Measurements from ENCODE around the gene FYN.

The FYN gene

DNA sequence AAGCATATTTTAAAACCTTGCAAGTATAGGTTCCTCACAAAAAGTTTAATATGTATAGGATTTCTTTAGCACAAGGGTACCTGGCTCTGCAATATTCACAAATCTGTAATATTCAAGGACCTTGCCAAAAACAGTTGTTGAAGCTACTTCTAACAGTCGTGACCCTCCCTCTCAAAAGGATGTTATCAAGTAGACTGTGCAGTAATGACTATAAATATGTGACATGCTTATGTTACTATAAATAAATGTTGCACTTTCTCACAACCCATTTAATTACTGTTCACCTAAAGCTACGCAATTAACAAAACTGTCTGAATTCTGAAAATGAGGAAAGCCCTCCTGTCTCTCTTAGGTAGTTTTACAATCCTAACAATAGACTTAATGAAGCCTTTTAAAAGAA is 41.8 kb downstream of the FYN start:
- no peak for DNase-seq (ENCODE audit: low spot score)

DNA sequence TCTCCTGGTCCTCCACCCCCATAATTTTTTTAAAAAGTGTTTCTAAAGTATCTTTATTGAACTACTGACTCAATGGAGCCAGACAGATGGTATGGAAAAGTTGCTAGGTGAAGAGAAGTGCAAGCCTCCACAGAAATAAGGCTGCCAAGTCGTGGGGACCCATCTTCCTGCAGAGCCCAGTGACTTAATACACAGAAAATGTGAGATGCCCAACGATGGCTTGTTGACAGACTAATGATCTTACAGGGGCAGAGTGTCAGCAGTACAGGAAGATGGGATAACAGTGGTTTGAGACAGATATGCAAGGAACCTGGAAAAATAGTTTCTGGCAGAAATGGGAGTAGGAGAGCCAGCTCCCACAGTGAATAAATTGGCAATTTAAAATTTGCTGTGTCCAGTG is 43.3 kb downstream of the FYN start:
- DNase-seq (ENCODE audit: low spot score) = no peak

DNA sequence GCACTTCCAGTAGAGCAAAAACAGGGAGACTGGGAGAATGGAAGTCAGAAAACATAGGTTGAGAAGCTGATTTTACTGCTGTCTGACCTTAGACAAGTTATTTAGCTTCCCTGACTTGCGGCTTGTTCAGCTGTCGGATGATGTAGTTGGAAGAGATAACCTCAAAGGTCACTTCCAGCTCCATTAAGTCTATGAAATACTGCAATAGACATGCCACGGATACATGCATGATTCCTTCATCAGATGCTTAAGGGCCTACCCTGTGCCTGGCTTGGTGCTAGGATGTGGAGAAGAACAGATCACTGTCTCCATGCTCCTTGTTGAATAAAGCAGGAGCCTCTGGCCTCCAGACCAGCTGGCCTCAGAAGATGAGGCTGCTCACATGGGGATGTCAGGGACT is 43.7 kb downstream of the FYN start:
- no peak for DNase-seq (ENCODE audit: low spot score)

DNA sequence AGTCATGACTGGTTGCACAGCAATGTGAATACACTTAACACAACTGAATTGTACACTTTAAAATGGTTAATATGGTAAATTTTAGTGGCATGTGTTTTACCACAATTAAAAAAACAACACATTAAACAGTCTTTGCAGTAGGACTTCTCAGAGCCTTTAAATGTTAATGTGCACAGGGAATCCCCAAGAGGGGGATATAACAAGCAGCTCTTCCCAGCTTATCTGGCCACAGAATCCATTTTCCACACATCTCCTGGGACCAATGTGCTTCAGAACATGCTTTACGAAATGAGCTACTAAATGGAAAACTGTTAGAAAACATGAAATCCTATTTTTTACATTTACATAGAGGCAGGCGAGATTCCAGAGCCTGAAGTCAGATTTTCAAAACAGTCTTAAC is 44.4 kb downstream of the FYN start:
- DNase-seq (ENCODE audit: low spot score) = no peak

DNA sequence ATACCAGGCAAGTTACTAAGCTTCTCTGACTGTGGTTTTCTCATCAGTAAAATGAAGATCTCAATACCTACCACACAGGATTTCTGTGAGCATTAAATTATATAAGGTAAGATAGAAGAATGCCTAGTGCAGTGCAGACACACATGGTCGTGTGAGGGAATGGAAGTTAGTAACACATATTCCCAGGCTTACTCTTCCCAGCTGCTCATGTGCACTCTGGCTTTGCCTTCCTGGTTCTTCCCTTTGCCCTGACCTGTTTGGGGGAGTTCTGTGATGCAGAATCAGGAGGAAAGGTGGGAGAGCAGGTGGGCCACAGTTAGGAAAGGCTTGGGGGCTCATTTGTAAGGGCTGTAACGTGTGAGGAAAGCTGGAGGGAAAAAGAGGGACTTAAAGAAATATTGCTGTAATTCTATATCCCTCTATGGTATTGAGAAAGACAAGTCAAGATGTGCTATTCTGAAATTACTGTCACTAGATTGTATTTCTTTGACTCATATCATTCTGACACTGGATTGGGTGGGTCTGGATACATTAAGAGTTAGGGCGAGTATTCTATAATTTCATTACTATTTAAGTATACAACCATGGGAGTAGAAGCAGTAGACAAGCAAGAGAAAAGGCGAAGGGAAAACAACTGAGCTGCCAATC is 47.7 kb downstream of the FYN start:
- DNase-seq (ENCODE audit: low spot score) = no peak

DNA sequence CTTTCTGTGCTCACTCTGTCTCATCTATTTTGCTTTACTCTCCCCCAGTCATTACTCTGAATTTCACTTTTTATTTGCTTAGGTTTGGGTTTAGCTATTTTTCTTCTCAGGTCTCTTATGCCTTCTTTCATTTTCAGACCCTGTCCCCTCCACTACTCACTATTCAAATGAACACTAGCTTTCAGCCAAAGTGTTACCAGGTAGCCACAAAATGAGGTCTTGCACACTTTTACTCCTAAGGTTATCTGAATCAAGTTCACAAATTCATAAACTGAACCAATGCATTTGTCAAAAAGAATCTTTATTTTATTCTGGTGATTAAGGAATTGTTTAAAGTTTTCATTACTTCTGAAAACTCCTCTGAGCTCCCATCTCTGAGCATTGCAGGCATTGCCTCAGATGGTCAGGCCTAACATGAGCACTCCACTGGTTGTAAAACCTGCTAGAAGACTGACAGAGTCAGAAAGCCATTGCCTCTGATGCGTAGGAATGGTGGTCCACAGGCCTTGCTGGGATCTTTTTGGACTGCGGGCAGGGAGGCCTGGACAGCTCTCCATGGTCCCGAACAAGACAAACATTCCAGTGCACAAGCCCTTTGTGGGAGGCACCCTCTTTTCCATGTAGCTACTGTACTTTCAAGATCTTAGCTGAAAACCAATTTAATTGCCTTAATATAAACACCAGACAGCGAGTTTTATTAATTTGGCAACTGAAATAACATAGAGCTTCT is 48.5 kb downstream of the FYN start:
- no peak for DNase-seq (ENCODE audit: low spot score)

DNA sequence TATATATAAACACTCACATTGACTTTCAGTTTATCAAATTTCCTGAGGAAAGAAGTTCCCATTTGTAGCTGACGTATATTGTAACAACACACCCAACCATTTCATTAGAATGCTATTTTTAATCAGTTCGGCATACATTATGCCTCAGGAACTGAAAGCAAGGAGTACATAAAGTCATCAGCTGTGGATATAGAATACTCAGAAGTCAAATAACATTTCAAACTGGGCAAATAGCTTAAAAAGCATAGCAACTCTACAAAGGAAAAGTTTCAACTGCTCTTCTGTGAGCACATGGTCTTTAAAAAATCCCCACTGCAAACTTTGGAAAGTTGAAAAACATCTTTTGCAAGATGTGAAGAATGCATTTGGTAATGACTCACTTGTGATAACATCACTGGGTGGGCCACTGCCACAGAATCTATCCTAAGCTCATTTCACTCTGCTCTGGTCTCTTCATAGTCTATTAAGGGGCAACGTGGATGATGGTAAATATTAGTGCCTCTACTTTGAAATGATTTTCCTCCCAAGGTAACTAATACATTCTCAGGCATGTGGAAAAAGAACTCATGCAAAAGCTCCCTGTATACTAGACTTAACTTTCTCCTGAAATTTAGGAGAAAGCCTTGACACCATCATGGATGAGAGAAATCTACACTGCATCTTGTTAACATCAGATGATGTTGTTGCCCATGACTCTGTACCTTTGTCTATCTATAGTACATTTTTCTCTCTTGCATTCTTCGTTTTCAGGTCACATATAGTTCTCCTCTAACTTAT is 49.2 kb downstream of the FYN start:
- no peak for DNase-seq (ENCODE audit: low spot score)

DNA sequence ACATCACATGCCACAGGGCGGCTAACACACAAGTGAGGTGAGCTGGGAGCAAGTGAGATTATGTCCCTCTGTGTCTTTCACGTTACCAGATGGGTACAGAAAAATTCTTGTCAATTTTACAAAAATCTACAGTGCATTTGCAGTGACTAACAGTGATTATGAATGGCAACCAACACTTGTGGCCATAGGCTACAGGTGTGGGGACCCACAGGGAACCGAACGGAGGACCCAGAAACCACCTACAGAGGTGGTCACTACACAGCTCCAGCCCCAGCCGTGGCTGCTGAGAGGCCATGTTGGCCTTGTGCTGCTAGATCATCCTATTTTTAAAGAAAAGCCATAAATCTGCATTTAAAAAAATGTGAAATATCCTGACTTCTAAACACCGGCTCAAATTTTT is 50.2 kb downstream of the FYN start:
- no peak for DNase-seq (ENCODE audit: low spot score)

DNA sequence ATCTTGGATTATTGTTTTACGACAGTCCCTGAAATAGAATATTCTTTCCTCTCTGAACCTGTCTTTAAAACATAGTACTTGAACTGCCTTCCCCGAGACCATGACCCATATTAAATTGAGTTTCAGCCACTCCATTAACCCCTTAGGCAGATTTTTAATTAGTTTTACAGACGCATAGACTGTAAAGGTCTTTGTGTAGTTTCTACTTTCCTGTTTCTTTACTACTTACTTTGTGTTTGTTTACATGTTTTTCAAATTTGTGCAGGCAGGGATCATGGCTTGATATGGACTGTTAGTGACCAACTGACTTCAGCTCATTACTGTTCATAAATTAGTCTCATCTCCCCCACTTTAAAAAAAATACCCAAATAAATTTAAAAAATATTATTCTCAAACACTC is 53.8 kb downstream of the FYN start:
- DNase-seq (ENCODE audit: low spot score) = no peak

DNA sequence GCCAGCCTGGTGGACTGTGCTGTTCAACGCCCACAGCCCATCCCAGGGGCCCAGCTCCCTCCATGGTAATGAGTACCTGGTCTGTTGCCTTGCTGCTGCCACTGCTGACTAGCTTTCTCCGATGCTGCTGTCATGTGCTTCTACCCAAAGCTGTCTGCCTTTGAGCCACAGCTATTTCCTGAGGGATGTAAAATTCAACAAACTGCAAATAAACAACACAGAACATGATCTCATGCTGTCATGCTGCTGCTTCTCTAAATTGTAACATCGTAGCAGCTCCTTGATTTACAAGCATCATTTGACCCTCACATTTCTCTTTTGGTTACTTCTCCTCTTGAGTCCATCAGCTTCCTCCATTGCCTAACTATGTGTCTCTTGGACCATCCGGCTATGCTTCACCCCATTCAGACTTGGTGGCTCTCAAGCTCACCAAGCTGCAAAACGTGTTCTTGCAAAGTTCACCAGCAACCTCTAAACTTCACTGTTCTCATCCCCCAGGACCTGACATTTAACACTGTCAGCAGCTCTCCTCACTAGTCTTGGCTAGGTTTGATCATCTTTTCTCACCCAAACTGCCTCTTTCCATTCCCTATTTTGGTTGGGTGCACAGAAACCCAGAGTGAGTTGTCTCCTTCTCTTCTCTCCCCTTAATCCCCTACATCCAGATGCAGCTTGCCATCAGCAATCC is 54.6 kb downstream of the FYN start:
- no peak for DNase-seq (ENCODE audit: low spot score)

DNA sequence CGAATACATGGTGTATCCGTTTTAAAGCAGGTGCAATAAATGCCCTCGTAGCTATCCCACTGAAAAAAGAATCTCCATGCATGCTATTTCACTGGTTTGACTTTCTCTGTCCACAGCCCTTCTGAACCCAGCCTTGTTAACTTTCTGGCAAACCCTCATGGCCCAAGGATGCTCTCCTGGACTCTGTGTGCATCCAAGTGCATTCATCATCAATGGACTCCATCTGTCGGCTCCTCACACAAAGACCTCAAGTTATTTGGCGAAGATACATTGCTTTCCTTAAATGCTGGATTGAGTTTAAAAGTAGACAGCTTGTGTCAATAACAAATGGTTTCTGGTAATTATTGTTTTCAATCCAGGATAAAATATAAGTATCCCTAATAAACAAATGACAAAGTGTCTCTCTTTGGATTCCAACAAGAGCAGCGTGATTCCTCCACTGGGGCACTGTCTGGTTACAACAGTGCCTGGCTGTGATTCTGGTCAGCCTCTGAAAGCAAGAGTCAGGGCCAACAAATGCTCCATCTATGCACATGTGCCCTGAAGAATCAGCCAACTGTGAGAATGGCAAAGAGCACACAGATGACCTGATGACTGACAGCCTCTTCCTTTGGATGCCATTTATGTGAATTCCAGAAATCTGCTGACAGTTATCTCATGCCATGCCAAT is 55.7 kb downstream of the FYN start:
- DNase-seq (ENCODE audit: low spot score) = no peak

DNA sequence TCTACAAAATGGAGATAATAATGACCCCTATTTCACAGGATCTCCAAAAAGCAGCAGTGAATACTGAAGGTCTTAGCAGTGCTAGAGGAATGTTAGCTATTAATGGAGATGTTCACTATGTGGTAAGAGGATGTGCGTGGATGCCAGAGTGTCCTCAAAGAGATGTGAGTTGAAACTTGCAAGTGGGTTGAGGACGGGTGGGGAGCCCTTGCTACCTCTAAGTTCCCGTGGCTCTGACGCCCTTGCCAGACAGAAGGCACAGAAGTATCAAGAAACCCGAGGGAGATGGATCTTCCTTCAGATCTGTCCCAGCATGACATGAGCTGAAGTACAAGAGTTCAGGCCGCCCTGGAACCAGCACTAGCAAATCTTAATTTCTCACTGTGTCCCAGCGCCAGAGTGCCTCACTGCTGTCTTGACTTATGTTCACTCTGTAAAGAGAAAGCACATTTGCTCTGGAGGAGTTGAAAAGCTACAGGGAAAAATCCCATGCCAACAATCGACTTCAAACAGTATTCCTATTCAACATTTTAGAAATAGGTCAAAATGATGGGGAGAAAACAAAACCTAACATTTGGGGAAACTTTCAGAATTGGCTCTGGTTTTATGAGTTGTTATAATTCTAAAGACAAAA is 59.5 kb downstream of the FYN start:
- DNase-seq (ENCODE audit: low spot score) = no peak

DNA sequence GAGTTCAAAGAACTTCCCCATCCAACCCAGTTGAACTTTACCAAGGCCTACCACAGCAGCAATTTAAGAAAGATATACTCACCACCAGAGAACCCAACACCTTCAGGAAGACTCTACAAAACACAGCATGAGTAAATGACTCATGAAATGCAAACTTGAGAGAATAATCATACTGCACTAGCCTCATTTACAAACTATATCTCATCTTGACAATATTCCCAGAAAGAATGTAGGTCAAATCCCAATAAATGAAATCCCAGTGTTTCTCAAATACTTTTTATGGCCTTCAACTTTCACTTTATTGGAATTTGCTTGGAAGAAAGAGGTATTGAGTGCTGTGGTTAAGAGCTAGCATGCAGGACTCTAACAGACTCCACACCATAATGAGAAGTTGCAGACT is 60.0 kb downstream of the FYN start:
- DNase-seq (ENCODE audit: low spot score) = no peak

DNA sequence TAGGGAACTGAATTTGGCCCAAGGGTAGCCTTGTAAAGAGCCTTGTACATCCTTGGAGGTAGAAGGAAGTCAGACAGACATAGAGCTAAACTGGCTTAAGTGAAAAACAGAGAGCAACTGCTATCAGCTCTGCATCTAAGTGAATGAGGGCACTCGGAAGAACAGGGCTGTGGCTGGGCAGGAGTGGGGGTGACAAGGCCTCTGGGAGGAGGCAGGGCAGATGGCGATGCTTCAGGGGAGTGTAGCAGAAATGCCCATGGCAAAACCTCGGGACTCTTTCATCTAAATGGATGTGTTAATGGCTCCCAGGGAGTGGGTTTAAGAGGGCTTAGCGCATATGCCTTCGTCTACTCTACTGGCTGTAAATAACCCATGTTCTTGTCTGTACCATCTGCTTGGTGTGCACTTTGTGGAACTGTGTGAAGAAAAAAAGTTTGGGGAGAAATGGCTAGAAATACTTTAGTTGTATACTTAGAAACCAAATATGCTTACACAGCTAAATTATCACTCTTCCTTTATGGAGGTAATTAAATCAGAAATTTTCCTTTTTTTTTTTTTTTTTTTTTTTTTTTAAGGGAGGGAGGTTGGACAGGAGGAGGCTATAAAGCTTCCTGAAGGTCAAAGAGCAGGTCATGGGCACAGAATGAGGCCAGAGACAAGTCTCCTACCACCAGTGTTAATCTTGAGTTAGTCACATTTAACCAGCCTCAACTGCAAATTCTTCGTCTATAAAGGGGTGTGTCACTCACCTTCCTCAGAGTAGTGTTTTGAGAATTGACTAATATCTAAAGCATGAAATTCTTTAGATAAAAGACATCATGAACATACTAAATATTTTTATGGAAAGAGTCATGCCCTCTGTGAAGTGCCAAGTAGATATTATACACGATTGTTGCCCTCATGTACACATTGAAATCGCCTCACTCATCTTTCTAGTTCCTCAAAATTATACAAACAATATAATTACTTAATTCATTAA is 60.9 kb downstream of the FYN start:
- peak; percentile 63 for DNase-seq (ENCODE audit: low spot score)

DNA sequence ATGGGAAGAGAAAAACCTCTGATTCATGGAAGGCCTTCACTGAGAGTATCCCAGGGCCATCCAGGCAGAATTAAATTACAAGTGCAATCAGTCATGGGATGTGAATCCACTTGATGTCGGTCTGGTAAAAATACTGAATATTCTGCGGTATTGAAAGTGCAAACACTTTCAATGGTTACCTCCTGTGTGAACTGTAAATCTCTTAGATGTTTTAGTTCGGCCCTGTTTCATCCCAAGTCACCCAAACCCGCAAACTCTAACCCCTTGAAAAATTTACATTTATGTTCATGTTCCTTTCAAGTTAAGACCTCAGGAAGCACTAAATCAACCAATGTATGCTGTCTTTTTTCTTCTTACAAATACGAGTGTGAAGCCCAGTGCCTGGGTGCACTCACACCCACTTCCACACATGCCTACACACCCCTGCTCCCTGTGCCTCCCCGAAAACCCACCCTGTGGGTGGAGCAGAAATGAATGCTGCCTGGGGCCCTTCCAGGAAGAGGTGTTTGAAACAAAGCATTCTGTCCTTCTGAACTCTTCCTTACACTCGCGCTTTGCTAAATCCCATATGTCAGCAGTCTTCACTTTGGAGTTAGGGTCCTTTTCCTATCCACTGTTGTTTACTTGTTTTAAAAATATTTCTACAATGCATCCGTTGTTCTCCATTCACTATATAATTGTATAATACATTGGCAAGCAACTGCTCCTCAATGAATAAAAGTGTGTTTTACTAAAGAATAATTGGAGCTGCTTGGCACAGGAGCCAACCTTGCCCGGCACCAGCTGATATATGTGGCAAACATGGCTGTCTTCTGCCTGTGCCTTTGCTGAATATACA is 62.7 kb downstream of the FYN start:
- no peak for DNase-seq (ENCODE audit: low spot score)

DNA sequence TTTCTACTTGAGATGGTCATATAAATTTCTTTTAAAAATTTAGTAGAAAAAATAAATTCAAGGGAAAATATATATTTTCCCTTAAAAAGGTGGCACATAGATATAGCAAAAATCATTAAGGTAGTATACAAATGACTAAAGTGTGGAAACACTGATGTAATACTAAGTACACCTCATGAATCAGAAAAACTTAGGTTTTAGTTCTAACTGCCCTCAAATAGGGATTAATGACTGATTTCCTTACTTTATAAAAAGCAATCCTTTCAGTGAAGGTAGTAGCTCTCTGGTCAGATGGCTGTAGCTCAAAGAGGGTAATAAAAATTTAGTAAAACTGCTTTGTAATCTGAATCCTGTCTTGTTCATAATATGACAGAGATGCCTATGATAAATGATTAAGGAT is 63.5 kb downstream of the FYN start:
- no peak for DNase-seq (ENCODE audit: low spot score)

DNA sequence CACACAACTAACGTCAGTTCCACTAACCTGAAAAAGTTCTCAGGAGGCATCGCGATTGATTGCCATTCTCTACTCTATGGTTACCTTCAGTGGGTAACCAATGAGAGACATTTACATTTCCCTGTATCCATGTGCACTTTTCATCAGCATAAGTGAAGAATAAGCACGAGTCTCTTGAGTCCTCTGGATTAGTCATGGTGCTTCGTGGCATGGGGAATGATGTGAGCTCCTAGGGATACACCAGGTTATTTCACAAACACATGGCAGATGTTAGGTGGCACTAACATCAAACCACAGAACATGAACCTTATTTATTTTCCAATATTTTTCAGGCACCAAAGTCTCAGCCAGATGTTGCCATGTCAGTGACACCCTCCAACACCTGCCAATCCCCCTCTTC is 64.0 kb downstream of the FYN start:
- no peak for DNase-seq (ENCODE audit: low spot score)

DNA sequence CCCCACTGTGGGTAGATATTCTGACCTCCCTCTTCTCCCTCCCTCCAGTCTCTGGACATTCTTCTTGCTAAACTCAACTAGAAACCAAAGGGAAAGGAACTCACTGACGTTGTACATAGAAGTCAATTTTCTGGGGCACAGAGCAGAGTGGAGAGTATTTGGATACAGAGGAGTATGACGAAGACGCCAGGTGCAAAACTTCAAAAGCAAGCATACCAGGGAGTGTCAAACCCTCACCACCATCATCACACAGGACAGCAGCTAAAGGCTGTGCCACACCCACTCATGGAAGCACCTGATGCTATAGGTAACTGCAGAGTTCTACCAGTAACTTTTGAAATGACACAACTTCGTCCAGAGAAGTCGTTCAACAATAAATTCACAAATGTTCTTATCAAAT is 64.8 kb downstream of the FYN start:
- DNase-seq (ENCODE audit: low spot score) = no peak
